ENCODE data around the gene COL4A1. TPM values are rescaled to one million over a fixed set of nuclear protein-coding genes. Genes with fewer than 3 reads are reported as not detected.

The COL4A1 gene
- total and polyA plus RNA-seq, 11 donors = 52.6 to 428 (median 184) TPM

GRCh38 chr13:110347535-110348308 is 40.8 kb upstream of the COL4A1 start:
- WGBS, 4 donors = 14 to 32% (median 30%) methylated on average over 13 to 18 of the region's 18 CpGs
- Histone ChIP-seq H3K4me1 (peaks cover 10 to 74% (median 43%) of the 10 kb centered on the region in 12 donors), H3K27ac (peak overlapping the region; percentile 27 to 95 (median 57)), H3K27me3 (no peaks in the 10 kb centered on the region), H3K9me3 (no peaks in the 10 kb centered on the region), H3K36me3 (no peaks in the 10 kb centered on the region), H3K4me3 (no peak overlapping the region)
- TF ChIP-seq POLR2A (IDR thresholded peaks at IDR 0.05) (no peak), CTCF (IDR thresholded peaks at IDR 0.05) (no peak)
- DNase-seq (peak in 3 of 5 donors; percentile 65 to 76 (median 67)), ATAC-seq (peak; percentile 70 to 84 (median 76))
- intact Hi-C loops (cut with DNase I) = loop anchor here in 1 of 10 donors (5.0 kb wide), 1 partner anchor 40 kb away; the partner anchor contains the start of genes COL4A1 and COL4A2

- 68 to 74% (median 70%) methylated on average over 3 of the region's 3 CpGs for WGBS, 4 donors
- H3K36me3 ChIP-seq = no peaks in the 10 kb centered on the region
- H3K4me3 ChIP-seq = no peak overlapping the region
- peak in 1 of 4 donors; percentile 1 for ATAC-seq
- no peaks in the 10 kb centered on the region for H3K27me3 ChIP-seq
- H3K9me3 ChIP-seq = no peaks in the 10 kb centered on the region
- DNase-seq = no peak
- intact Hi-C loops (cut with DNase I) = loop anchor here in 1 of 10 donors (5.0 kb wide), 1 partner anchor 40 kb away; the partner anchor contains the start of genes COL4A1 and COL4A2
- peaks cover 14 to 74% (median 47%) of the 10 kb centered on the region in 12 donors for H3K4me1 ChIP-seq
- TF ChIP-seq POLR2A (IDR thresholded peaks at IDR 0.05) = no peak
- no peak for TF ChIP-seq CTCF (IDR thresholded peaks at IDR 0.05)
- H3K27ac ChIP-seq = peak overlapping the region in 11 of 12 donors; percentile 27 to 95 (median 56)
Measured at GRCh38 chr13:110347088-110347487, 40.1 kb upstream of the COL4A1 start.

- WGBS, 4 donors = 89 to 94% (median 91%) methylated on average over 17 of the region's 17 CpGs
- intact Hi-C loops (cut with DNase I) = loop anchor here in 1 of 10 donors (5.0 kb wide), 1 partner anchor 39 kb away; the partner anchor contains the start of genes COL4A1 and COL4A2
Measured at GRCh38 chr13:110346661-110347067, 39.7 kb upstream of the COL4A1 start.

More at GRCh38 chr13:110346661-110347067, 39.7 kb upstream of the COL4A1 start:
- H3K27me3 ChIP-seq = no peaks in the 10 kb centered on the region
- H3K36me3 ChIP-seq = no peaks in the 10 kb centered on the region
- H3K4me3 ChIP-seq = no peak overlapping the region
- H3K4me1 ChIP-seq = peaks cover 18 to 74% (median 51%) of the 10 kb centered on the region in 12 donors
- H3K27ac ChIP-seq = peak overlapping the region in 6 of 12 donors; percentile 39 to 95 (median 67)
- DNase-seq (no peak), ATAC-seq (no peak)
- no peaks in the 10 kb centered on the region for H3K9me3 ChIP-seq
- no peak for TF ChIP-seq CTCF (IDR thresholded peaks at IDR 0.05)
- no peak for TF ChIP-seq POLR2A (IDR thresholded peaks at IDR 0.05)

Measured in heart left ventricle (tissue), 16 donors.